Kidney (tissue), 14 donors: ENCODE results near the gene GIMAP5. TPM values are rescaled to one million over a fixed set of nuclear protein-coding genes. Genes with fewer than 3 reads are reported as not detected.

Source experiments
- DNase-seq, 5 donors: peaks; one replicate each; pipeline ENCODE4 v3.0.0-alpha.2; 2013 to 2020
- FAIRE-seq: peaks from 2 replicates; lab custom pipeline; 2012; peaks lifted over from hg19 to GRCh38; lab: Jason Lieb, UNC
- H3K27ac ChIP-seq, 2 donors: one replicate each; pipeline ENCODE4 v1.7.0; 2013; ENCODE audit warnings: low read depth in 2 of 2, low read length in 2 of 2, inconsistent platforms in 1 of 2
- H3K27me3 ChIP-seq: one replicate; pipeline ENCODE4 v1.7.1; 2013; ENCODE audit warnings: low read length, inconsistent platforms; ENCODE audit not compliant: control insufficient read depth, insufficient read depth
- H3K36me3 ChIP-seq, 3 donors: one replicate each; pipeline versions ENCODE4 v1.7.0 to v1.7.1; 2013; ENCODE audit warnings: low read length in 3 of 3, control low read depth in 1 of 3, inconsistent platforms in 1 of 3; ENCODE audit not compliant: insufficient read depth in 3 of 3, control insufficient read depth in 2 of 3
- H3K4me1 ChIP-seq, 3 donors: one replicate each; pipeline versions ENCODE4 v1.7.0 to v1.7.1; 2013; ENCODE audit warnings: low read length in 3 of 3, inconsistent platforms in 1 of 3, low read depth in 1 of 3; ENCODE audit not compliant: control insufficient read depth in 2 of 3, insufficient read depth in 2 of 3
- H3K4me3 ChIP-seq, 3 donors: one replicate each; pipeline versions ENCODE4 v1.7.0 to v1.8.1; 2013; ENCODE audit warnings: low read length in 3 of 3, control low read depth in 1 of 3, inconsistent platforms in 1 of 3
- H3K9ac ChIP-seq, 3 donors: one replicate each; pipeline versions ENCODE4 v1.7.0 to v1.7.1; 2013; ENCODE audit warnings: low read length in 3 of 3, control low read depth in 1 of 3, inconsistent platforms in 1 of 3
- H3K9me3 ChIP-seq, 3 donors: one replicate each; pipeline versions ENCODE4 v1.7.0 to v1.7.1; 2013; ENCODE audit warnings: low read length in 3 of 3, control low read depth in 1 of 3, inconsistent platforms in 1 of 3; ENCODE audit not compliant: control insufficient read depth in 2 of 3, insufficient read depth in 1 of 3
- intact Hi-C: fragments of 100-400 bp; cut with DNase I; formaldehyde crosslinking; loops from one replicate; pipeline ENCODE4 v1.11.1; 2022
- polyA plus RNA-seq: library from polyadenylated mRNA; stranded (reverse); fragments of 350-450 nt; fragmentation: Illumina TruSeq; extraction: RNeasy Lipid Tissue Mini Kit (QIAGEN cat#74804); gene quantifications from one replicate; pipeline ENCODE4 v1.2.3, GENCODE V29; 2014; ENCODE audit warnings: low read depth, low replicate concordance; ENCODE audit not compliant: insufficient read depth
- total RNA-seq: library from RNA; stranded (reverse); fragmentation: NEBNext Ultra II Directional; extraction: Animal tissue kit (Norgen Biotek cat#: 25700); gene quantifications from one replicate; pipeline ENCODE4 v1.2.1, GENCODE V29; 2021
- TF ChIP-seq, protein P1 (sequence below): IDR thresholded peaks from 3 replicates; pipeline ENCODE4 v1.5.1; 2012; ENCODE audit warnings: mild to moderate bottlenecking, moderate library complexity, borderline replicate concordance; ENCODE audit not compliant: insufficient read depth; ENCODE audit errors: extremely low read depth
- donor health status: control.
- donor health status: control.
- donor health status: control.
- donor health status: control.
- donor health status: control.
- donor health status: DM: yes; HTN: yes; CAD: no.
- donor health status: Normal renal cell carcinoma (clear cell type).

The GIMAP5 gene
- total and polyA plus RNA-seq, 2 donors from 2014 or later, result 21.2 to 30.0 TPM

DNA sequence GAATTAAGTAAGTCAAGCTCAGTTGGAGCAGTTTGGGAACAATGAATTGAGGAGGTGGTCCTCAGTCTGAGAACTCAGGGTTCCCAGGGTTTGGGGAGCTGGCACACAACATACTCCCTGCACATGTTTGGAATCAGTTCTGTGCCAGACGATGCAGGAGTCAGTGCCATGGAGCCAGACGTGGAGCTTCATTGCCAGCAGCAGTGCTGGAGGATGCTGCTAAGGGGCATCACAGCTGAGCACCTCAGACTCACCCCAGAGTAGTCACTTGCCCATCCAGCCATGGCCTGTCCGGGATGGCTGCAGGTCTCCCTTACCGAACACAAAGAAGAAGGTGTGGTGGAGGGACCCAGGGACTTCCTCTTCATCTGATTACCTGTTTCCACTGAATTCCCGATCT, 7.9 kb downstream of the GIMAP5 start:
- peaks cover 0 to 6% (median 0%) of the 10 kb centered on the region in 3 donors for H3K4me1 ChIP-seq
- H3K4me3 ChIP-seq, result no peak overlapping the region
- H3K27me3 ChIP-seq, result no peaks in the 10 kb centered on the region
- no peak for DNase-seq
- H3K9ac ChIP-seq, result no peak overlapping the region
- FAIRE-seq, result no peak
- no peak overlapping the region for H3K27ac ChIP-seq
- intact Hi-C loops, result no loop called here
- TF ChIP-seq, protein P1, sequence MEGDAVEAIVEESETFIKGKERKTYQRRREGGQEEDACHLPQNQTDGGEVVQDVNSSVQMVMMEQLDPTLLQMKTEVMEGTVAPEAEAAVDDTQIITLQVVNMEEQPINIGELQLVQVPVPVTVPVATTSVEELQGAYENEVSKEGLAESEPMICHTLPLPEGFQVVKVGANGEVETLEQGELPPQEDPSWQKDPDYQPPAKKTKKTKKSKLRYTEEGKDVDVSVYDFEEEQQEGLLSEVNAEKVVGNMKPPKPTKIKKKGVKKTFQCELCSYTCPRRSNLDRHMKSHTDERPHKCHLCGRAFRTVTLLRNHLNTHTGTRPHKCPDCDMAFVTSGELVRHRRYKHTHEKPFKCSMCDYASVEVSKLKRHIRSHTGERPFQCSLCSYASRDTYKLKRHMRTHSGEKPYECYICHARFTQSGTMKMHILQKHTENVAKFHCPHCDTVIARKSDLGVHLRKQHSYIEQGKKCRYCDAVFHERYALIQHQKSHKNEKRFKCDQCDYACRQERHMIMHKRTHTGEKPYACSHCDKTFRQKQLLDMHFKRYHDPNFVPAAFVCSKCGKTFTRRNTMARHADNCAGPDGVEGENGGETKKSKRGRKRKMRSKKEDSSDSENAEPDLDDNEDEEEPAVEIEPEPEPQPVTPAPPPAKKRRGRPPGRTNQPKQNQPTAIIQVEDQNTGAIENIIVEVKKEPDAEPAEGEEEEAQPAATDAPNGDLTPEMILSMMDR, result no peak
- peaks cover 0 to 2% (median 0%) of the 10 kb centered on the region in 3 donors for H3K36me3 ChIP-seq
- no peaks in the 10 kb centered on the region for H3K9me3 ChIP-seq

DNA sequence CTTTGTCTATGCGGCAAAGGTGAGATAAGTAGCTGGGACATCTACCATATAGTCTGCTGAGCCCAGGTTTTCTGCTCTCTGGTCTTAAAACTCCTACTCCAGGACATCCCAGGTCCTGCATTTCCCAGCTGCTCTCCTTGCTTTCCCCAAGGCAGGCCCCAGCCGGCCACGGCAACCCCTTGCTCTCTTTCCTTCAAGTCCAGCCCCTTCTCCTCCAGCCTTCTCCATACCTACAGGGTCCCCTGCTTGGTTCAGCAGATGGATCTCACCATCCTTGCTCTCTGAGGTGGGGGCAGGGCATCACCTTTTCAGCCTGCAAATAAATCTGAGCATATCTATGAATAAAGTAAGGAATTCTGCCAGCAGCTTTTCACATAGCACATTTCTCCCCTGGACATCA, 8.7 kb downstream of the GIMAP5 start:
- TF ChIP-seq, protein P1, result no peak
- FAIRE-seq, result no peak
- intact Hi-C loops, result no loop called here

DNA sequence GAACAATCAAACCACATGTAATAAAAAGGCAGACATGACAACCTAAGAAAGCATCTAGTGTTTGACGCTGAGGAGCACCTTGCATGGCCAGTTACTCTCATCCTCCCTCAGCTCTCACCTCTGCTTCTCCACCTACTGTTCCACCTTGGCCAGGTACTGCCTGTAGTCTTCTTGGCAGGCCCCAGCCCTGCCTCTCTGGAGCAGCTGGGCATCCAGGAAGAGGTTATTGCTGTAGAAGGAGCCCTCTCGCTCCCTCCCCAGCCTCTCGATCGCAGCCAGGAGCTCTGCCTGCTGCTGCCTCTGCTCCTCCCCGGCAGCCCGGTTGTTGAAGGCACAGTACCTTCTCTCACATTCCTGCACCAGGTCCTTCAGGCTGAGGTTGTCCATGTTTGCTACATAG, 9.7 kb downstream of the GIMAP5 start:
- no peak overlapping the region for H3K27ac ChIP-seq
- FAIRE-seq (no peak), DNase-seq (no peak)
- TF ChIP-seq, protein P1, result no peak
- no peaks in the 10 kb centered on the region for H3K9me3 ChIP-seq
- H3K9ac ChIP-seq, result no peak overlapping the region
- no peak overlapping the region for H3K4me3 ChIP-seq
- H3K27me3 ChIP-seq, result no peaks in the 10 kb centered on the region
- intact Hi-C loops, result no loop called here
- H3K4me1 ChIP-seq, result peaks cover 0 to 4% (median 0%) of the 10 kb centered on the region in 3 donors
- H3K36me3 ChIP-seq, result no peaks in the 10 kb centered on the region

More for the DNA sequence above, 8.7 kb downstream of the GIMAP5 start:
- Histone ChIP-seq H3K27me3 (no peaks in the 10 kb centered on the region), H3K9ac (no peak overlapping the region), H3K27ac (no peak overlapping the region), H3K4me3 (no peak overlapping the region), H3K36me3 (peaks cover 0 to 2% (median 0%) of the 10 kb centered on the region in 3 donors), H3K9me3 (no peaks in the 10 kb centered on the region), H3K4me1 (peaks cover 0 to 6% (median 0%) of the 10 kb centered on the region in 3 donors)
- no peak for DNase-seq

DNA sequence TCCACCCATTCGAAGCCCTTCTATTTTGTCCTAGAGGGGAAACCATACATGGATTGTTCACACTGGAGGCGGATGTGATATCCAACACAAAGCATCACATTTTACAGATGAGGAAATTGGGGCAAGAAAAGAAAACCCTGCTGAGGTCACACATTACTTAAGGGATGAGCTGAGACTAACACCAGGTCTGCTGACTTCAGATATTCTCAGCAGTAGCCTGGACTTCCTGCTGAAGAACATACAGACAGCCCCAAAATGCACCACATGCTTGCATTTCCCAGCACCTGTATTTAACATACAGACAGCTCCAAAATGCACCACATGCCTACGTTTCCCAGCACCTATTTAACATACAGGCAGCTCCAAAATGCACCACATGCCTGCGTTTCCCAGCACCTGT, 11.2 kb downstream of the GIMAP5 start:
- FAIRE-seq, result no peak
- intact Hi-C loops, result no loop called here

More for the DNA sequence above, 11.2 kb downstream of the GIMAP5 start:
- H3K9me3 ChIP-seq, result no peaks in the 10 kb centered on the region
- H3K36me3 ChIP-seq, result no peaks in the 10 kb centered on the region
- H3K4me3 ChIP-seq, result no peak overlapping the region
- no peaks in the 10 kb centered on the region for H3K27me3 ChIP-seq
- no peaks in the 10 kb centered on the region for H3K4me1 ChIP-seq
- no peak overlapping the region for H3K27ac ChIP-seq
- DNase-seq, result no peak
- TF ChIP-seq, protein P1, result no peak
- no peak overlapping the region for H3K9ac ChIP-seq
